Measurements from ENCODE around the gene DNAI2. TPM values are rescaled to one million over a fixed set of nuclear protein-coding genes. Genes with fewer than 3 reads are reported as not detected.

DNAI2 gene
- polyA plus RNA-seq, 1 of the 3 experiments (the other 2 are of a cell fraction) = not detected

DNA sequence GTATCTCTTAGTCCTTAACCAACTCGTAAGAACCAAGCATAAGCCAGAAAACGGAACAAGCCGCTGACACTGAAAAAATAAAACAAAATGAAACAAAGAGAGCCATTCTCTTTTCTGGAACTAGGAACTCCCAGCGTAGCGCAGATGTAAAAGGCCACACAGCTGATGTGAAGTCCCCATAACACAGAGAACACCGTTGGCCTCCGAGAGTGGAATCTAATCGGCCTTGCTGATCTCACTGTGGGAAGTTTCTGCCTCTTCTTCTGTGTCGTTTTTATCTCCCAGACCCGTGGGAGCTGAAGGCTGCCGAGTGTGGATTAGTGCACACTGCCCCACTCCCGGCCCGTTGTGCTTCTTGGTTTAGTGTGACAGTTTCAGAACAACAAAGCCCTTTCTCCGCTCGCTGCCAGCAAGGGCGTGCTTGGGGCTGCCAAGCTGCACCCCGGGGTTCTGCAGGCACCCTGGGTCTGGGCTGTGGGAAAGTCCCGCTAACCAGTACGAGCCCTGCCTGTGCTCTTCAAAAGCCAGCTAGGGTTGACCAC is 38.9 kb upstream of the DNAI2 start:
- Histone ChIP-seq H3K36me3 (replicated peaks in 1 of 2; ENCODE audit: control insufficient read depth in 1 of 2, insufficient read depth in 2 of 2, low read length in 1 of 2) (no peaks in the 10 kb centered on the region), H3K9ac (no peak overlapping the region), H3K4me1 (ENCODE audit: control insufficient read depth in 1 of 2, insufficient read depth in 2 of 2, low read depth in 1 of 2, low read length in 1 of 2) (peaks cover 0 to 8% of the 10 kb centered on the region in 2 experiments; a peak in 1 of 4 replicates), H2AFZ (ENCODE audit: low read depth) (no peak overlapping the region), H3K79me2 (ENCODE audit: insufficient read depth) (no peaks in the 10 kb centered on the region), H3K4me2 (no peak overlapping the region), H3K4me3 (ENCODE audit: low read depth in 2 of 2, low read length in 1 of 2) (no peak overlapping the region), H3F3A (replicated peaks; ENCODE audit: insufficient read depth) (no peaks in the 10 kb centered on the region), H3K27me3 (ENCODE audit: insufficient read depth) (no peaks in the 10 kb centered on the region), H3K9me3 (no peaks in the 10 kb centered on the region), H4K20me1 (ENCODE audit: insufficient read depth) (no peaks in the 10 kb centered on the region), H3K27ac (ENCODE audit: low read depth in 2 of 2, low read length in 1 of 2) (no peak overlapping the region), H3K9me2 (no peaks in the 10 kb centered on the region)
- TF ChIP-seq GABPA (IDR thresholded peaks at IDR 0.05; ENCODE audit: low read depth) (no peak), GATA2 (CRISPR knock-in tag; IDR thresholded peaks at IDR 0.05) (no peak), NFIC (IDR thresholded peaks at IDR 0.05; ENCODE audit: borderline replicate concordance) (no peak), RFX5 (IDR thresholded peaks at IDR 0.05; ENCODE audit: low read length) (no peak), MXI1 (IDR thresholded peaks at IDR 0.05; ENCODE audit: low read depth, low read length) (no peak), CTCF (IDR thresholded peaks at IDR 0.05) (no peak), POLR2AphosphoS5 (IDR thresholded peaks at IDR 0.05; ENCODE audit: low read depth, low read length) (no peak), FOXM1 (IDR thresholded peaks at IDR 0.05; ENCODE audit: low read depth) (no peak), RCOR1 (IDR thresholded peaks at IDR 0.05; ENCODE audit: low read length) (no peak), IRF3 (IDR thresholded peaks at IDR 0.05; ENCODE audit: low read depth, low read length) (no peak), TEAD4 (IDR thresholded peaks at IDR 0.05; ENCODE audit: borderline replicate concordance, insufficient read depth) (no peak)
- POLR2A ChIA-PET = no interaction called here
- CTCF ChIA-PET = interaction anchor here (0.6 to 1.0 kb wide), 3 partner anchors 123 to 815 kb away, joined by 3 read pairs; no protein-coding TSS in a partner anchor
- 89% methylated on average over 19 of the region's 19 CpGs for WGBS (ENCODE audit: low lambda C conversion rate)
- no peak for DNase-seq

- H4K20me1 ChIP-seq (ENCODE audit: insufficient read depth) = no peaks in the 10 kb centered on the region
- no peaks in the 10 kb centered on the region for H3K36me3 ChIP-seq (replicated peaks in 1 of 2; ENCODE audit: control insufficient read depth in 1 of 2, insufficient read depth in 2 of 2, low read length in 1 of 2)
- no peak overlapping the region for H3K9ac ChIP-seq
- no peaks in the 10 kb centered on the region for H3K9me3 ChIP-seq
- ChIA-PET CTCF (interaction anchor here (1.0 kb wide), 1 partner anchor 132 kb away, joined by 3 read pairs; no protein-coding TSS in a partner anchor), POLR2A (no interaction called here)
- H3K27ac ChIP-seq (ENCODE audit: low read depth in 2 of 2, low read length in 1 of 2) = no peak overlapping the region
- 87% methylated on average over 8 of the region's 8 CpGs for WGBS (ENCODE audit: low lambda C conversion rate)
- H3K4me2 ChIP-seq = no peak overlapping the region
- no peaks in the 10 kb centered on the region for H3F3A ChIP-seq (replicated peaks; ENCODE audit: insufficient read depth)
- no peak for TF ChIP-seq EP300 (IDR thresholded peaks at IDR 0.05; ENCODE audit: borderline replicate concordance in 1 of 2, low read depth in 1 of 2, low read length in 1 of 2)
- TF ChIP-seq SMC3 (IDR thresholded peaks at IDR 0.05; ENCODE audit: low read depth, low read length) = no peak
- no peak for TF ChIP-seq GABPA (IDR thresholded peaks at IDR 0.05; ENCODE audit: low read depth)
- no peak for TF ChIP-seq TAF1 (IDR thresholded peaks at IDR 0.05; ENCODE audit: borderline replicate concordance, low read depth, low read length)
- no peak for TF ChIP-seq TCF12 (IDR thresholded peaks at IDR 0.05)
- TF ChIP-seq ZBTB33 (IDR thresholded peaks at IDR 0.05; ENCODE audit: borderline replicate concordance, low read depth) = no peak
- TF ChIP-seq RFX5 (IDR thresholded peaks at IDR 0.05; ENCODE audit: low read length) = no peak
- no peak for TF ChIP-seq TEAD4 (IDR thresholded peaks at IDR 0.05; ENCODE audit: borderline replicate concordance, insufficient read depth)
- no peak for TF ChIP-seq MAX (IDR thresholded peaks at IDR 0.05; ENCODE audit: low read depth)
- no peak for TF ChIP-seq ELF1 (IDR thresholded peaks at IDR 0.05)
- no peaks in the 10 kb centered on the region for H3K79me2 ChIP-seq (ENCODE audit: insufficient read depth)
- no peak for DNase-seq
- H3K27me3 ChIP-seq (ENCODE audit: insufficient read depth) = no peaks in the 10 kb centered on the region
- no peak overlapping the region for H3K4me3 ChIP-seq (ENCODE audit: low read depth in 2 of 2, low read length in 1 of 2)
- no peak overlapping the region for H2AFZ ChIP-seq (ENCODE audit: low read depth)
- no peaks in the 10 kb centered on the region for H3K9me2 ChIP-seq
- peaks cover 0 to 8% of the 10 kb centered on the region in 2 experiments; a peak in 1 of 4 replicates for H3K4me1 ChIP-seq (ENCODE audit: control insufficient read depth in 1 of 2, insufficient read depth in 2 of 2, low read depth in 1 of 2, low read length in 1 of 2)
Measured at GRCh38 chr17:74235911-74236371, 38.1 kb upstream of the DNAI2 start.

All from SK-N-SH (cell line).